MCF 10A (cell line): ENCODE results near the gene DNAJC18. TPM values are rescaled to one million over a fixed set of nuclear protein-coding genes. Genes with fewer than 3 reads are reported as not detected.

Experiments used
- BruUV-seq: library from RNA; stranded (reverse); fragments of 400-500 nt; replicated peaks from 2 replicates; lab custom pipeline; 2021; lab: Mats Ljungman, UMichigan
- CTCF ChIA-PET: fragments of 300-600 bp; sonication (Branson Sonifier 250); formaldehyde crosslinking; extraction: SDS; loops from one replicate; lab custom pipeline; 2021; ENCODE audit warnings: antibody characterized with exemption, inconsistent platforms; lab: Yijun Ruan, JAX
- POLR2A ChIA-PET: fragments of 300-600, 350-650 bp; sonication (Branson Sonifier 250); formaldehyde crosslinking; extraction: SDS; loops from one replicate; lab custom pipeline; 2020; ENCODE audit warnings: antibody characterized with exemption, inconsistent platforms; lab: Yijun Ruan, JAX
- DNase-seq: peaks from one replicate; pipeline ENCODE4 v3.0.0-alpha.2; 2018; ENCODE audit not compliant: unreplicated experiment
- H3K27ac Mint-ChIP-seq: one replicate; pipeline ENCODE4 v1.8.0; 2022; ENCODE audit warnings: mild to moderate bottlenecking, low read depth, mixed read lengths; ENCODE audit not compliant: unreplicated experiment
- H3K27me3 Mint-ChIP-seq: one replicate; pipeline ENCODE4 v1.8.0; 2022; ENCODE audit warnings: mixed read lengths; ENCODE audit not compliant: insufficient read depth, unreplicated experiment
- H3K36me3 Mint-ChIP-seq: one replicate; pipeline ENCODE4 v1.8.0; 2022; ENCODE audit warnings: mild to moderate bottlenecking, moderate library complexity, mixed read lengths; ENCODE audit not compliant: insufficient read depth, unreplicated experiment
- H3K4me1 Mint-ChIP-seq: one replicate; pipeline ENCODE4 v1.8.0; 2022; ENCODE audit warnings: mixed read lengths; ENCODE audit not compliant: insufficient read depth, unreplicated experiment
- H3K4me3 Mint-ChIP-seq: one replicate; pipeline ENCODE4 v1.8.0; 2022; ENCODE audit warnings: mild to moderate bottlenecking, moderate library complexity, mixed read lengths; ENCODE audit not compliant: unreplicated experiment
- H3K9me3 Mint-ChIP-seq: one replicate; pipeline ENCODE4 v1.8.0; 2022; ENCODE audit warnings: mixed read lengths; ENCODE audit not compliant: unreplicated experiment
- intact Hi-C: fragments of 100-400 bp; cut with micrococcal nuclease; formaldehyde crosslinking; loops from 2 replicates; pipeline ENCODE4 v1.14.1; 2022
- total RNA-seq: library from RNA; stranded (reverse); gene quantifications from 2 replicates; pipeline ENCODE4 v1.2.3, GENCODE V29; 2022
- TF ChIP-seq, protein P1 (sequence below): fragments of 200-600 bp; IDR thresholded peaks from one replicate; pipeline ENCODE4 v1.8.0; 2022; ENCODE audit warnings: antibody characterized with exemption, mild to moderate bottlenecking; ENCODE audit not compliant: unreplicated experiment

DNAJC18 gene
- total RNA-seq, 1 experiment from 2014 or later, result 15.1 TPM

DNA sequence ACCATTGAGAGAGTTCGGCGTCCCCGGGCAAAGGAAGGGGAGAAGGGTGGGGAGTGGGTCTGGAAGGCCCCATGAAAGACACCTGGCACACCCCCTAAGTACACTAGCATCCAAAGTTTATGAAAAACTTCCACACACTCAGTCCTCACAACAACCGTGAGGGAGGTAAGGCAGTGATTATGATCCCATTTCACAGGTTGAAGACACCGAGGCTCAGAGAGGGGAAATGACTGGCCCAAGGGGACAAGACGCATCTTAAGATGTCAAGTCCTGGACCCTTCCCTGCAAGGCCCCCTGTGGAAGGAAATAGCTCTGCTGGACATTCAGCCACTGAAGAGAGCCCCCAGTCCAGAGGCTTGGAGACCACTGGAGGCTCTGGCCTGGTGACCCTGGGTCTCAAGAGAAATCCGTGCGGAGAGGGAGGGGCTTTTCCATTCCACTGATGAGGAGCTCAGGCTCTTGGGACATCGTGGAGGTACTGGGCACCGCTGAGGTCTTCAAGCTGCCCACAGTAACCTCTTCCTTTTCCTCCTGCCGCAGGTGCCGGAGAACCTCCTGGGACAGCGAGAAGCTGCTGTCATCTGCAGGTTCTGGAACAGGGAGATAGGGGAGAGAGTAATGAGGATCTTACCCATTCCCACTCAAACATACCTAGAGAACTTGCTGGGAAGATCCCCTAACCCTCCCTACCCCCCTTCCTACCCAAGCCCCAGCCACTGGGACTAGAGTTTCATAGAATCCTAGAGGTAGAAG, 36.7 kb upstream of the DNAJC18 start:
- TF ChIP-seq, protein P1, sequence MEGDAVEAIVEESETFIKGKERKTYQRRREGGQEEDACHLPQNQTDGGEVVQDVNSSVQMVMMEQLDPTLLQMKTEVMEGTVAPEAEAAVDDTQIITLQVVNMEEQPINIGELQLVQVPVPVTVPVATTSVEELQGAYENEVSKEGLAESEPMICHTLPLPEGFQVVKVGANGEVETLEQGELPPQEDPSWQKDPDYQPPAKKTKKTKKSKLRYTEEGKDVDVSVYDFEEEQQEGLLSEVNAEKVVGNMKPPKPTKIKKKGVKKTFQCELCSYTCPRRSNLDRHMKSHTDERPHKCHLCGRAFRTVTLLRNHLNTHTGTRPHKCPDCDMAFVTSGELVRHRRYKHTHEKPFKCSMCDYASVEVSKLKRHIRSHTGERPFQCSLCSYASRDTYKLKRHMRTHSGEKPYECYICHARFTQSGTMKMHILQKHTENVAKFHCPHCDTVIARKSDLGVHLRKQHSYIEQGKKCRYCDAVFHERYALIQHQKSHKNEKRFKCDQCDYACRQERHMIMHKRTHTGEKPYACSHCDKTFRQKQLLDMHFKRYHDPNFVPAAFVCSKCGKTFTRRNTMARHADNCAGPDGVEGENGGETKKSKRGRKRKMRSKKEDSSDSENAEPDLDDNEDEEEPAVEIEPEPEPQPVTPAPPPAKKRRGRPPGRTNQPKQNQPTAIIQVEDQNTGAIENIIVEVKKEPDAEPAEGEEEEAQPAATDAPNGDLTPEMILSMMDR, result no peak
- no peak for DNase-seq
- H3K9me3 Mint-ChIP-seq, result no peaks in the 10 kb centered on the region
- peaks cover 21% of the 10 kb centered on the region for H3K4me1 Mint-ChIP-seq
- no peak overlapping the region for H3K27ac Mint-ChIP-seq
- intact Hi-C loops, result no loop called here
- ChIA-PET POLR2A (interaction anchor here (0.6 kb wide), 1 partner anchor 10 kb away, joined by 3 read pairs; no protein-coding TSS in a partner anchor), CTCF (interaction anchor here (0.7 to 2.5 kb wide), 2 partner anchors 54 to 99 kb away, joined by 4 to 8 read pairs; no protein-coding TSS in a partner anchor)
- no peaks in the 10 kb centered on the region for H3K27me3 Mint-ChIP-seq
- H3K36me3 Mint-ChIP-seq, result peaks cover 15% of the 10 kb centered on the region
- H3K4me3 Mint-ChIP-seq, result no peak overlapping the region
- TSS peak; percentile 8 for BruUV-seq

DNA sequence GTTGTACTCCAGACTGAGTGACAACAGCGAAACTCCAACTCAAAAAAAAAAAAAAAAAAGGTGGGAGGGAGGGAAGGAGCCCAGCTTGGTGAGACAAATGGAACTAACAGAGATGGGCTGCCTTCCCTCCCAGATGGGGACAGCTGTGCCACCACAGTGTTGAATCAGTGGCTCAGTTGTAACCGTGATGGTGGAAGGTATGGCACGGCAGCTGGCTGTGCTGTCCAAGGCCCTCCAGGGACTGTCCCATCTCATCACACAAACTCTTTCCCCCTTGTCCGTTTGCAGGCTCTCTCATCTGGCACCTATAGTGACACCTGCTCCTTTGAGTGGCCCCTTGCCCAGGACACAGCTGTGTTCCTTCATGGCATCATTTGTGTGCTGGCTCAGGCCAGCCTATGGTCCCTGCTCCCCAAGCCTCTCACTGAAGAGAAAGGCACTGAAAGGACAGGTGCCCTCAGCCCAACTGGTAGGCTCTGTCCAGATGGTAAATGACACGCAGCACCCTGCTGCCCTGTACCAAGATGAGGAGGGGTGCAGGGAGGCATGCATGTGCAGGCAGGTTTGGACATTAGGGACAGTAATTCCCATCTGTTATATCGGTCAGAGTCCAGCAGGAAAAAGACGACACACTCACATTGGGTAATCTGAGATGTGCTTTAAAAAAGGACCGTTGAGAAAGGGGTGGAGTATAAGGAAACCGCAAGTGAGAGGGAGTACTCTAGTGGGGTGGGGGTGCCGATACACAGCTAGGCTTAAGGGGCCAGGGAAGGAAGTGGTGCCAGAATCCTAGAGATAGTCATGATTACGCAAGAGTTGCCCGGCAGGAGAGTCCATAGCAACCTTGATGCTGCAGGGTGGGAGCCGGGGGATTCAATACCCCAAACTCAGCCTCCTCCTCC, 35.8 kb upstream of the DNAJC18 start:
- no TSS peak for BruUV-seq
- intact Hi-C loops, result no loop called here
- Mint-ChIP-seq H3K4me1 (peaks cover 15% of the 10 kb centered on the region), H3K36me3 (peaks cover 15% of the 10 kb centered on the region), H3K4me3 (no peak overlapping the region), H3K9me3 (no peaks in the 10 kb centered on the region), H3K27ac (no peak overlapping the region), H3K27me3 (no peaks in the 10 kb centered on the region)
- POLR2A ChIA-PET, result interaction anchor here (1.7 kb wide), 1 partner anchor 28 kb away, joined by 4 read pairs; no protein-coding TSS in a partner anchor
- peak; percentile 47 for DNase-seq
- TF ChIP-seq, protein P1, result no peak
- CTCF ChIA-PET, result interaction anchor here (0.6 to 2.5 kb wide), 4 partner anchors 53 to 133 kb away, joined by 3 to 8 read pairs (median 4); partner anchors contain the start of gene PAIP2

DNA sequence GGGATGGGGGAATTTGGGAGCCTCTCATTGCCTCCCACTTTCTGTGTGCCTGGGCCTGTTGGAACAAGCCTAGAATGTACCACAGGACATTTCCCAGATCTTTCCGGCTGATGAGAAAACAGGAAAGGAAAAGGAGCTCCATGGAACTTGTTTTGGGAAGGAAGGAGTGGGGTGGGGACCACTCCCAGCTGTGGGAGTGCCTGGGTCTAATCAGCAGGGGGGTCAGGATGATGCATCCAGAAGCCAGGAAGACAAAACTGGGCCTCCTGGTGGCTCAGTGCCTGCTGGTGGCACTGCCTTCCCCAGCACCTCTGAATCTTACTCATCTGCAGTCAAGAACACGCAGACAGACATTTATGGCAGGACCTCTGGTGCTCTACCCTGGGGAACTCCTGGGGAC, 34.2 kb upstream of the DNAJC18 start:
- Mint-ChIP-seq H3K27me3 (no peaks in the 10 kb centered on the region), H3K4me3 (no peak overlapping the region), H3K36me3 (peaks cover 7% of the 10 kb centered on the region), H3K27ac (peak overlapping the region; percentile 94), H3K9me3 (no peaks in the 10 kb centered on the region), H3K4me1 (peaks cover 15% of the 10 kb centered on the region)
- peak; percentile 87 for DNase-seq
- TF ChIP-seq, protein P1, result no peak
- intact Hi-C loops, result no loop called here
- CTCF ChIA-PET, result no interaction called here
- POLR2A ChIA-PET, result interaction anchor here (0.7 to 1.7 kb wide), 5 partner anchors 9 to 44 kb away, joined by 3 to 10 read pairs (median 4); partner anchors contain the start of genes DNAJC18 and STING1
- BruUV-seq, result no TSS peak
